GM12878 (cell line): ENCODE data around the gene TMEM229B. TPM values are rescaled to one million over a fixed set of nuclear protein-coding genes. Genes with fewer than 3 reads are reported as not detected.

ENCODE experiments used
- ATAC-seq: fragments of 200-7000 bp; cut with Tn5 transposase; 3 replicates; pipeline ENCODE4 v1.9.1; 2020; ENCODE audit warnings: mild to moderate bottlenecking, moderate library complexity
- BruUV-seq: library from RNA; stranded (reverse); fragments of 400-500 nt; replicated peaks from 2 replicates; lab custom pipeline; 2021; lab: Mats Ljungman, UMichigan
- CTCF ChIA-PET: fragments of 300-600 bp; sonication (Branson Sonifier 250); formaldehyde crosslinking; extraction: SDS; loops from one replicate; lab custom pipeline; 2021; ENCODE audit warnings: inconsistent platforms; lab: Yijun Ruan, JAX
- POLR2A ChIA-PET: fragments of 350-600 bp; formaldehyde crosslinking; extraction: SDS; loops from one replicate; lab custom pipeline; 2021; ENCODE audit warnings: inconsistent platforms; lab: Charles Lee
- RAD21 ChIA-PET: fragments of 300-600 bp; sonication (Branson Sonifier 250); formaldehyde crosslinking; loops from one replicate; lab custom pipeline; 2023; ENCODE audit warnings: antibody characterized with exemption; ENCODE audit not compliant: unreplicated experiment; lab: Charles Lee
- SMC1A ChIA-PET: fragments of 300-600 bp; sonication (Branson Sonifier 250); formaldehyde crosslinking; loops from one replicate; lab custom pipeline; 2023; ENCODE audit not compliant: unreplicated experiment, uncharacterized antibody; lab: Charles Lee
- DNase-seq: peaks from one replicate; pipeline ENCODE4 v3.0.0-alpha.2; 2011; ENCODE audit warnings: low read depth, low spot score
- FAIRE-seq: peaks from 3 replicates; lab custom pipeline; 2011; peaks lifted over from hg19 to GRCh38; lab: Jason Lieb, UNC
- H2AFZ ChIP-seq: 2 replicates; pipeline ENCODE4 v1.6.0; 2011; ENCODE audit warnings: low read depth, low read length, control low read depth; ENCODE audit not compliant: control insufficient read depth
- H3K27ac ChIP-seq: 2 replicates; pipeline ENCODE4 v1.5.1; 2011; ENCODE audit warnings: control low read depth; ENCODE audit not compliant: control insufficient read depth, insufficient read depth
- H3K27me3 ChIP-seq, 2 experiments: replicated peaks in 1 of 2; 2 replicates each; pipeline versions ENCODE4 v1.6.0 to v1.6.1; 2011; ENCODE audit warnings: low read length in 1 of 2; ENCODE audit not compliant: control insufficient read depth in 2 of 2, insufficient read depth in 2 of 2
- H3K36me3 ChIP-seq, 2 experiments: 2 replicates each; pipeline ENCODE4 v1.5.1; 2011; ENCODE audit warnings: low read length in 1 of 2; ENCODE audit not compliant: control insufficient read depth in 2 of 2, insufficient read depth in 2 of 2
- H3K4me1 ChIP-seq: 2 replicates; pipeline ENCODE4 v1.6.1; 2011; ENCODE audit warnings: mild to moderate bottlenecking, low read length, moderate library complexity, mixed read lengths; ENCODE audit not compliant: control insufficient read depth, insufficient read depth
- H3K4me2 ChIP-seq: 2 replicates; pipeline ENCODE4 v1.6.0; 2011; ENCODE audit warnings: control low read depth; ENCODE audit not compliant: control insufficient read depth, insufficient read depth
- H3K4me3 ChIP-seq: fragments of 200-600 bp; sonication (generic); 2 replicates; pipeline ENCODE4 v1.5.1; 2016
- H3K79me2 ChIP-seq: 2 replicates; pipeline ENCODE4 v1.6.0; 2011; ENCODE audit warnings: low read length; ENCODE audit not compliant: control insufficient read depth, insufficient read depth
- H3K9ac ChIP-seq: 2 replicates; pipeline ENCODE4 v1.8.0; 2011; ENCODE audit warnings: low read length, control low read depth, mixed read lengths; ENCODE audit not compliant: control insufficient read depth, insufficient read depth
- H3K9me3 ChIP-seq: replicated peaks from 3 replicates; pipeline ENCODE4 v1.5.1; 2011; ENCODE audit warnings: mild to moderate bottlenecking, low read length; ENCODE audit not compliant: control insufficient read depth, insufficient read depth
- H4K20me1 ChIP-seq: 2 replicates; pipeline ENCODE4 v1.6.0; 2011; ENCODE audit not compliant: control insufficient read depth, insufficient read depth
- BCL11A ChIP-seq: IDR thresholded peaks from 2 replicates; pipeline ENCODE4 v1.6.1; 2011; ENCODE audit warnings: low read depth, low read length
- BHLHE40 ChIP-seq, 2 experiments: fragments of 450-650 bp in 1 of 2; IDR thresholded peaks; 2 replicates each; pipeline ENCODE4 v1.6.1; 2011 to 2017; ENCODE audit warnings: low read depth in 2 of 2, borderline replicate concordance in 1 of 2, improper control_type of control experiment in 1 of 2, low read length in 1 of 2, mild to moderate bottlenecking in 1 of 2
- EED ChIP-seq: sonication (generic); IDR thresholded peaks from 2 replicates; pipeline ENCODE4 v1.6.1; 2016; ENCODE audit warnings: antibody characterized with exemption, low read depth
- ETV6 ChIP-seq, 2 experiments: fragments of 450-650 bp in 1 of 2; IDR thresholded peaks in 1 of 2; conservative IDR thresholded peaks in 1 of 2; 2 replicates each; pipeline ENCODE4 v1.6.1; 2014; ENCODE audit warnings: antibody characterized with exemption in 1 of 2, borderline replicate concordance in 1 of 2, low read depth in 1 of 2, mild to moderate bottlenecking in 1 of 2, moderate library complexity in 1 of 2
- FOXK2 ChIP-seq: fragments of 450-650 bp; IDR thresholded peaks from 2 replicates; pipeline ENCODE4 v1.6.1; 2017; ENCODE audit warnings: mild to moderate bottlenecking, moderate library complexity
- GATAD2B ChIP-seq: fragments of 450-650 bp; conservative IDR thresholded peaks from 2 replicates; pipeline ENCODE4 v1.6.1; 2017; ENCODE audit warnings: low read depth, mild to moderate bottlenecking, moderate library complexity
- MXI1 ChIP-seq: fragments of 150-350 bp; IDR thresholded peaks from 2 replicates; pipeline ENCODE4 v1.6.1; 2011; ENCODE audit warnings: low read depth, mild to moderate bottlenecking, inconsistent platforms, low read length, improper control_type of control experiment
- NBN ChIP-seq: fragments of 450-650 bp; IDR thresholded peaks from 2 replicates; pipeline ENCODE4 v1.6.1; 2016
- PBX3 ChIP-seq: IDR thresholded peaks from 2 replicates; pipeline ENCODE4 v1.6.1; 2011; ENCODE audit warnings: mild to moderate bottlenecking, low read depth, low read length, moderate library complexity; ENCODE audit not compliant: insufficient replicate concordance
- RFX5 ChIP-seq: IDR thresholded peaks from 2 replicates; pipeline ENCODE4 v1.6.1; 2011; ENCODE audit warnings: low read depth, low read length, improper control_type of control experiment
- SMAD1 ChIP-seq: fragments of 450-650 bp; IDR thresholded peaks from 2 replicates; pipeline ENCODE4 v1.6.1; 2018; ENCODE audit warnings: mild to moderate bottlenecking, low read depth; ENCODE audit not compliant: partially characterized antibody
- SMAD5 ChIP-seq: IDR thresholded peaks from 2 replicates; pipeline ENCODE4 v1.6.1; 2016; ENCODE audit warnings: antibody characterized with exemption, low read depth
- SMC3 ChIP-seq: IDR thresholded peaks from 2 replicates; pipeline ENCODE4 v1.6.1; 2011; ENCODE audit warnings: low read length, improper control_type of control experiment, borderline replicate concordance
- ZNF274 ChIP-seq: IDR thresholded peaks from one replicate; pipeline ENCODE4 v1.8.0; 2011; ENCODE audit not compliant: insufficient read length, insufficient read depth
- WGBS: methylation state at CpG from one replicate; pipeline ENCODE4 v1.1.6; 2016; ENCODE audit warnings: low lambda C conversion rate; ENCODE audit not compliant: insufficient replicate concordance, insufficient coverage; ENCODE audit errors: missing lambda C conversion rate; 5-methylcytosine and 5-hydroxymethylcytosine counted together
- in situ Hi-C: fragments of 300-500 bp; cut with MboI; formaldehyde crosslinking; loops from 9 replicates; pipeline ENCODE4 v1.14.3; 2018; ENCODE audit warnings: mixed read lengths
- intact Hi-C: fragments of 100-400 bp; cut with micrococcal nuclease; formaldehyde crosslinking; loops from one replicate; pipeline ENCODE4 v1.14.2; 2022; ENCODE audit not compliant: unreplicated experiment
- polyA plus RNA-seq, 11 experiments: library from polyadenylated mRNA; depleted of rRNA in 4 of 11; unstranded in 6 of 11; stranded (reverse) in 5 of 11; fragments of >200 nt; fragmentation: Nextera tagmentation in 4 of 11; fragmentation: Illumina TruSeq in 1 of 11; extraction: Ambion mirVana in 4 of 11; extraction: Trizol in 1 of 11; gene quantifications; 1 replicate in 1 of 11; 2 replicates in 10 of 11; pipeline versions ENCODE4 v1.2.1 to v1.2.3, GENCODE V29; 2011 to 2016; ENCODE audit warnings: inconsistent platforms in 2 of 11, missing spikeins in 2 of 11, low read depth in 1 of 11
- total RNA-seq, 4 experiments: library from RNA; depleted of rRNA in 3 of 4; stranded (reverse); fragments of >200 nt in 3 of 4; fragmentation: Illumina TruSeq in 1 of 4; extraction: Trizol in 1 of 4; gene quantifications; 2 replicates each; pipeline versions ENCODE4 v1.2.1 to v1.2.3, GENCODE V29; 2013 to 2021
- TF ChIP-seq, protein P1 (sequence below): fragments of 450-650 bp; IDR thresholded peaks from 2 replicates; pipeline ENCODE4 v1.6.1; 2018; ENCODE audit warnings: borderline replicate concordance, mild to moderate bottlenecking; ENCODE audit not compliant: partially characterized antibody
- TF ChIP-seq, protein P2 (sequence below): fragments of 450-650 bp; IDR thresholded peaks from 2 replicates; pipeline ENCODE4 v1.6.1; 2017; ENCODE audit warnings: mild to moderate bottlenecking, low read depth, inconsistent platforms; ENCODE audit not compliant: poor library complexity, severe bottlenecking

Gene TMEM229B
- total and polyA plus RNA-seq, 10 of the 15 experiments (the other 5 are each of a cell fraction or from before 2014, with no cell fraction given), result 0.24 to 5.3 (median 1.7) TPM

GRCh38 chr14:67505254-67505653 lies 16.7 kb upstream of the TMEM229B start:
- Histone ChIP-seq H4K20me1 (no peaks in the 10 kb centered on the region), H3K9ac (no peak overlapping the region), H3K4me2 (no peak overlapping the region), H3K27ac (no peak overlapping the region), H2AFZ (no peak overlapping the region), H3K36me3 (no peaks in the 10 kb centered on the region), H3K4me1 (peaks cover 3% of the 10 kb centered on the region; the same call in 1 of the 2 replicates), H3K79me2 (no peaks in the 10 kb centered on the region), H3K4me3 (no peak overlapping the region), H3K27me3 (no peaks in the 10 kb centered on the region; a peak in 1 of 4 replicates), H3K9me3 (no peaks in the 10 kb centered on the region)
- RAD21 ChIA-PET, result no interaction called here
- CTCF ChIA-PET, result interaction anchor here (1.0 kb wide), 1 partner anchor 17 kb away, joined by 3 read pairs; no protein-coding TSS in a partner anchor
- FAIRE-seq, result no peak
- intact Hi-C loops (no loop called here), in situ Hi-C loops (no loop called here)
- BruUV-seq, result no TSS peak
- POLR2A ChIA-PET, result no interaction called here
- TF ChIP-seq BCL11A (no peak), SMC3 (no peak), GATAD2B (no peak), SMAD5 (no peak), ETV6 (conservative IDR thresholded peaks at IDR 0.05 in 1 of 2, IDR thresholded peaks at IDR 0.05 in 1 of 2; ENCODE audit: borderline replicate concordance in 1 of 2, low read depth in 1 of 2) (no peak), BHLHE40 (IDR thresholded peaks at IDR 0.05; ENCODE audit: borderline replicate concordance in 1 of 2, low read depth in 2 of 2, low read length in 1 of 2) (no peak), RFX5 (no peak), PBX3 (no peak), NBN (no peak), FOXK2 (no peak), ZNF274 (no peak), MXI1 (no peak), SMAD1 (no peak), EED (no peak)
- TF ChIP-seq, protein P1, sequence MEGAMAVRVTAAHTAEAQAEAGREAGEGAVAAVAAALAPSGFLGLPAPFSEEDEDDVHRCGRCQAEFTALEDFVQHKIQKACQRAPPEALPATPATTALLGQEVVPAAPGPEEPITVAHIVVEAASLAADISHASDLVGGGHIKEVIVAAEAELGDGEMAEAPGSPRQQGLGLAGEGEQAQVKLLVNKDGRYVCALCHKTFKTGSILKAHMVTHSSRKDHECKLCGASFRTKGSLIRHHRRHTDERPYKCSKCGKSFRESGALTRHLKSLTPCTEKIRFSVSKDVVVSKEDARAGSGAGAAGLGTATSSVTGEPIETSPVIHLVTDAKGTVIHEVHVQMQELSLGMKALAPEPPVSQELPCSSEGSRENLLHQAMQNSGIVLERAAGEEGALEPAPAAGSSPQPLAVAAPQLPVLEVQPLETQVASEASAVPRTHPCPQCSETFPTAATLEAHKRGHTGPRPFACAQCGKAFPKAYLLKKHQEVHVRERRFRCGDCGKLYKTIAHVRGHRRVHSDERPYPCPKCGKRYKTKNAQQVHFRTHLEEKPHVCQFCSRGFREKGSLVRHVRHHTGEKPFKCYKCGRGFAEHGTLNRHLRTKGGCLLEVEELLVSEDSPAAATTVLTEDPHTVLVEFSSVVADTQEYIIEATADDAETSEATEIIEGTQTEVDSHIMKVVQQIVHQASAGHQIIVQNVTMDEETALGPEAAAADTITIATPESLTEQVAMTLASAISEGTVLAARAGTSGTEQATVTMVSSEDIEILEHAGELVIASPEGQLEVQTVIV, result no peak
- TF ChIP-seq, protein P2, sequence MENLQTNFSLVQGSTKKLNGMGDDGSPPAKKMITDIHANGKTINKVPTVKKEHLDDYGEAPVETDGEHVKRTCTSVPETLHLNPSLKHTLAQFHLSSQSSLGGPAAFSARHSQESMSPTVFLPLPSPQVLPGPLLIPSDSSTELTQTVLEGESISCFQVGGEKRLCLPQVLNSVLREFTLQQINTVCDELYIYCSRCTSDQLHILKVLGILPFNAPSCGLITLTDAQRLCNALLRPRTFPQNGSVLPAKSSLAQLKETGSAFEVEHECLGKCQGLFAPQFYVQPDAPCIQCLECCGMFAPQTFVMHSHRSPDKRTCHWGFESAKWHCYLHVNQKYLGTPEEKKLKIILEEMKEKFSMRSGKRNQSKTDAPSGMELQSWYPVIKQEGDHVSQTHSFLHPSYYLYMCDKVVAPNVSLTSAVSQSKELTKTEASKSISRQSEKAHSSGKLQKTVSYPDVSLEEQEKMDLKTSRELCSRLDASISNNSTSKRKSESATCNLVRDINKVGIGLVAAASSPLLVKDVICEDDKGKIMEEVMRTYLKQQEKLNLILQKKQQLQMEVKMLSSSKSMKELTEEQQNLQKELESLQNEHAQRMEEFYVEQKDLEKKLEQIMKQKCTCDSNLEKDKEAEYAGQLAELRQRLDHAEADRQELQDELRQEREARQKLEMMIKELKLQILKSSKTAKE, result no peak
- WGBS, result 0% methylated on average over 1 of the region's 1 CpG
- SMC1A ChIA-PET, result no interaction called here
- no peak for ATAC-seq
- DNase-seq, result no peak
